Esophagus muscularis mucosa (tissue), 3 donors: ENCODE data around the gene PPP1R12B.

ENCODE experiments used
- CTCF ChIP-seq, 3 experiments: fragments of 200-600 bp in 2 of 3; fragments of 450-650 bp in 1 of 3; sonication (generic) in 2 of 3; IDR thresholded peaks; one replicate each; pipeline ENCODE4 v1.5.1; 2017 to 2019; ENCODE audit warnings: antibody characterized with exemption in 3 of 3, mild to moderate bottlenecking in 2 of 3, moderate library complexity in 1 of 3
- POLR2A ChIP-seq: fragments of 450-650 bp; IDR thresholded peaks from one replicate; pipeline ENCODE4 v1.6.1; 2017; ENCODE audit warnings: antibody characterized with exemption, moderate library complexity, mild to moderate bottlenecking, low read depth

GRCh38 chr1:202310071-202310725 lies 38.3 kb upstream of the PPP1R12B start:
- no peak for TF ChIP-seq CTCF (IDR thresholded peaks at IDR 0.05)
- TF ChIP-seq POLR2A = no peak
